HG03469 (cell line): ENCODE results near the gene CNPY2.
A peak's percentile ranks its signal among the peaks of the same experiment; 100 is the strongest.
"Not testable (repeated sequence)": the region's sequence is repeated elsewhere in the genome, so short reads cannot be mapped to it uniquely, and the experiment has no call there.

Experiments
- ATAC-seq: cut with Tn5 transposase; IDR thresholded peaks from one replicate; pipeline ENCODE4 v1.9.1; 2021; ENCODE audit warnings: mild to moderate bottlenecking, moderate library complexity, moderate number of reproducible peaks; ENCODE audit not compliant: unreplicated experiment

The CNPY2 gene

GRCh38 chr12:56333679-56334489, 18.1 kb upstream of the CNPY2 start, which contains the start of gene PAN2:
Gene PAN2 (minus strand): TSS chr12:56334000. CDS start chr12:56333094, 906 bp downstream.
- peak; percentile 75 for ATAC-seq

GRCh38 chr12:56333197-56333678, 17.4 kb upstream of the CNPY2 start:
- no peak for ATAC-seq

GRCh38 chr12:56332512-56333196, 16.9 kb upstream of the CNPY2 start:
- ATAC-seq: no peak

GRCh38 chr12:56330936-56331490, 15.2 kb upstream of the CNPY2 start:
- ATAC-seq: no peak

GRCh38 chr12:56326533-56326932, 10.7 kb upstream of the CNPY2 start:
- no peak for ATAC-seq

- no peak for ATAC-seq
These were observed 10.3 kb upstream of the CNPY2 start for GRCh38 chr12:56326126-56326525.

GRCh38 chr12:56324206-56324605, 8.4 kb upstream of the CNPY2 start:
- ATAC-seq: no peak

GRCh38 chr12:56321610-56322009, 5.8 kb upstream of the CNPY2 start:
- not testable (repeated sequence) for ATAC-seq

- ATAC-seq: no peak
These were observed 5.2 kb upstream of the CNPY2 start for GRCh38 chr12:56321027-56321426.

GRCh38 chr12:56317675-56318074, 1.9 kb upstream of the CNPY2 start:
- ATAC-seq: no peak

- ATAC-seq: no peak
These were observed 553 bp downstream of the CNPY2 start for GRCh38 chr12:56315249-56315621.

GRCh38 chr12:56311003-56311402, 4.8 kb downstream of the CNPY2 start:
- no peak for ATAC-seq

- ATAC-seq: no peak
These were observed 7.1 kb downstream of the CNPY2 start for GRCh38 chr12:56308714-56309113.

GRCh38 chr12:56307221-56307965, 8.4 kb downstream of the CNPY2 start:
- no peak for ATAC-seq

GRCh38 chr12:56304872-56305590, 10.8 kb downstream of the CNPY2 start:
- no peak for ATAC-seq

- ATAC-seq: no peak
These were observed 11.5 kb downstream of the CNPY2 start for GRCh38 chr12:56304276-56304675.

GRCh38 chr12:56300644-56301464, 14.9 kb downstream of the CNPY2 start:
- ATAC-seq: no peak

GRCh38 chr12:56299853-56300643, 15.7 kb downstream of the CNPY2 start, which contains the start of gene CS:
Gene CS (minus strand): TSS chr12:56300330. CDS start chr12:56300201, 129 bp downstream.
- peak; percentile 80 for ATAC-seq
